ENCODE data around the gene PPP4R3A. TPM values are rescaled to one million over a fixed set of nuclear protein-coding genes. Genes with fewer than 3 reads are reported as not detected.
"Not testable (repeated sequence)": the region's sequence is repeated elsewhere in the genome, so short reads cannot be mapped to it uniquely, and the experiment has no call there.

The PPP4R3A gene
- total RNA-seq, 1 donor from 2014 or later: 35.2 TPM

DNA sequence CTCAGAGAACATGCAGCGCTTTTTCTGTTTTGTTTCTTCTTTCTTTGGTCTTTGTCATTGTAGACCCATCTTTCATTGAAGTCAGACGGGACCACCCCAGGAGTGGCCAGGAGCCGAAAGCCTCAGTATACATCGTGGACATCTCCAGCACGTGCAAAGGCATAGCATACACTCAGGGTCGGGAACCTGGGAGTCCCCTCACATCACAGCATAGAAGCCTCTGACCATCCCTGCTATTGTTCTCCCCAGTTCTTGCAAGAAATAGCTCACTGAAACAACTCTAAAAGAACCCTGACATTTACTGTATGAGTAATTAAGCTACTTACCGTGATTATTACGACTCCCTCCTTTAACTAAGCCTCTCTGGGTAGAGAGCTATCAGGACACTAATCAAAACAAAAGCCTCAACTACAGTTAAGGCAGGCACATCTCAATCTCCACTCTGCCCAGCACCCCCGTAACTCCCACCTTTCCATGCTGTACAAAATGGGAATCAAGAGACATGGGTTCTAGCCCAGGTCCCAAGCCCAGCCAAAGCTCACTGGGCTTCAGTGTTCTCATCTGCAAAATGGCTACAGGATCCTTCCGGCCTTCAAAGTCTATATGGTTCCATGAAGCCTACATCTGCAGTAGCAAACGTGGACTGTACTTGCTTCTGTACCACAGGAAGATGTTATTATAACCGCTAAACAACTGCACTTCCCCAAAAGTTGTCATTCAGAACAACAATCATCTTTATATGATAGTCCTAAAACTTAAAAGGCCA, 99.2 kb downstream of the PPP4R3A start:
- DNase-seq (ENCODE audit: low spot score): no peak
- no peak for ATAC-seq

DNA sequence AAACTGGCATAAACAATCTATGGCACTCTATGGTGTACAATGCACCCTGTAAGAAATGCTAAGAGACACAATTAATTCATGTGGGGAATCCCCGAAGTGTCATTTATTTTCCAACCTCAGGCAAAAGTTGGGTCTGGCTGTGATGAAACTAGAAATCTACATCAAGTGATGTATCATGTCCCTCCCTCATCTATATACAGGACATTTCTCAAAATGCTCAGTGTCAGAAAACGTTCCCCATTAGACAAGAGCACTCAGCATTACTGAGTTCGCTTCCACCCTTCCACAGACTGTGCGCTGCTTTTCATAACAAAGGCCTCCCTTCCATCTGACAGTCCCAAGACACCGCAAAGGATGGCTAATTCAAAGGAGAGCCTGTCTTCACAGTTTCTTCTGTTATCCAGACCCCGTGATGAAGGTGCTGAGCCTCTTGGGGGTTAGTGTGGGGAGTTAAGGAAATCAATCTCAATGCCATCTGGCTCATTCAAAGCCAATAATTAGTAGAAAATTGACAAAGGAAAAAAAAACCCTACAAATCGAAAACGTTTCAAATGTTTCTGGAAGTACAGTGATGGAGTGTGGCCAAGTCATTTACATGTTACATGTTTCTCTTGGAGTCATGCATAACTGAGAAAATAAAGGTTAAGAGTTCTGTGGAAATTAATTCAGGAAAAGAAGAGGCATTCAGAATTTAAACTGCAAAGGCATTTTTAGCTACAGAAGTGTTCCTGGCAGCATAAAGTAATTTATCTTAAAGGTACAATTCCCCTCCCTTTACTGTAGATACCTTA, 100.0 kb downstream of the PPP4R3A start:
- no peak for DNase-seq (ENCODE audit: low spot score)
- no peak for ATAC-seq

DNA sequence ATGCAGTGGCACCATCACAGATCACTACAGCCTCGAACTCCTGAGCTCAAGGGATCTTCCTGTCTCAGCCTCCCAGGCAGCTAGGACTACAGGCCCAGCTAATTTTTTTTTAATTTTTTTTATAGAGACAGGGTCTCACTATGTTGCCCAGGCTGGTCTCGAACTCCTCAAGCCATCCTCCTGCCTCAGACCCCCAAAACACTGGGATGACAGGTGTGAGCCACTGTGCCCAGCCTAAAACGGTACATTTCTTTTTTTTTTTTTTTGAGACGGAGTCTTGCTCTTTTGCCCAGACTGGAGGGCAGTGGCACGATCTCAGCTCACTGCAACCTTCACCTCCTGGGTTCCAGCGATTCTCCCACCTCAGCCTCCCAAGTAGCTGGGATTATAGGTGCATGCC, 100.9 kb downstream of the PPP4R3A start:
- ATAC-seq; DNase-seq (ENCODE audit: low spot score): not testable (repeated sequence)

Other genes starting within 250 kb of the PPP4R3A start
- 4.1 TPM for gene CCDC88C, start 92.5 kb downstream of the PPP4R3A start, total RNA-seq
- not detected for gene CATSPERB, start 221.8 kb upstream of the PPP4R3A start, total RNA-seq